HG02759 (cell line): ENCODE results near the gene IL32.
"Not testable (repeated sequence)": the region's sequence is repeated elsewhere in the genome, so short reads cannot be mapped to it uniquely, and the experiment has no call there.

ENCODE experiments used
- ATAC-seq: cut with Tn5 transposase; IDR thresholded peaks from one replicate; pipeline ENCODE4 v1.9.1; 2021; ENCODE audit warnings: mild to moderate bottlenecking, moderate library complexity; ENCODE audit not compliant: unreplicated experiment

IL32 gene

GRCh38 chr16:3051009-3051408 is 14.4 kb upstream of the IL32 start:
- ATAC-seq, result no peak

GRCh38 chr16:3051494-3051893 is 13.9 kb upstream of the IL32 start:
- ATAC-seq, result no peak

GRCh38 chr16:3052571-3053329 is 12.7 kb upstream of the IL32 start:
- not testable (repeated sequence) for ATAC-seq

GRCh38 chr16:3053330-3053710 is 12.1 kb upstream of the IL32 start:
- not testable (repeated sequence) for ATAC-seq

- ATAC-seq, result no peak
Observed at GRCh38 chr16:3054965-3055733, 10.3 kb upstream of the IL32 start.

- ATAC-seq, result not testable (repeated sequence)
Observed at GRCh38 chr16:3055734-3056115, 9.7 kb upstream of the IL32 start.

GRCh38 chr16:3056336-3057180 is 8.9 kb upstream of the IL32 start:
- ATAC-seq, result no peak

GRCh38 chr16:3057181-3058138 is 8.0 kb upstream of the IL32 start:
- ATAC-seq, result no peak

GRCh38 chr16:3058139-3059030 is 7.1 kb upstream of the IL32 start:
- ATAC-seq, result peak; percentile 24

GRCh38 chr16:3059041-3059722 is 6.3 kb upstream of the IL32 start:
- ATAC-seq, result peak; percentile 86

- no peak for ATAC-seq
Observed at GRCh38 chr16:3059723-3060242, 5.7 kb upstream of the IL32 start.

GRCh38 chr16:3060339-3061127 is 4.9 kb upstream of the IL32 start:
- ATAC-seq, result no peak

GRCh38 chr16:3062553-3062952 is 2.9 kb upstream of the IL32 start:
- ATAC-seq, result no peak

- ATAC-seq, result no peak
Observed at GRCh38 chr16:3063625-3064386, 1.6 kb upstream of the IL32 start.

- no peak for ATAC-seq
Observed at GRCh38 chr16:3065742-3066439, 451 bp downstream of the IL32 start.

GRCh38 chr16:3066440-3066748 is 954 bp downstream of the IL32 start:
- ATAC-seq, result no peak

- ATAC-seq, result no peak
Observed at GRCh38 chr16:3068487-3068886, 3.0 kb downstream of the IL32 start.
